Heart left ventricle (tissue), 16 donors: ENCODE results near the gene TMEM91. TPM values are rescaled to one million over a fixed set of nuclear protein-coding genes. Genes with fewer than 3 reads are reported as not detected.
A peak's percentile ranks its signal among the peaks of the same experiment; 100 is the strongest.

ENCODE experiments used
- ATAC-seq, 4 donors: fragments of 200-7000 bp; cut with Tn5 transposase; one replicate each; pipeline ENCODE4 v1.9.1; 2020 to 2022; ENCODE audit warnings: moderate library complexity in 4 of 4, mild to moderate bottlenecking in 3 of 4, moderate number of reproducible peaks in 1 of 4
- DNase-seq, 5 donors: peaks; one replicate each; pipeline ENCODE4 v3.0.0-alpha.2; 2020
- H3K27ac ChIP-seq, 12 donors: fragments of 200-600 bp; sonication (generic) in 4 of 12; one replicate each; pipeline versions ENCODE4 v1.5.0 to v1.8.0; 2016 to 2022; ENCODE audit warnings: mild to moderate bottlenecking in 2 of 12
- H3K27me3 ChIP-seq, 9 donors: fragments of 200-600 bp; sonication (generic) in 2 of 9; one replicate each; pipeline versions ENCODE4 v1.5.1 to v1.8.0; 2016 to 2022; ENCODE audit warnings: mild to moderate bottlenecking in 3 of 9
- H3K36me3 ChIP-seq, 9 donors: fragments of 200-600 bp; sonication (generic) in 2 of 9; one replicate each; pipeline versions ENCODE4 v1.5.0 to v1.8.0; 2018 to 2022; ENCODE audit warnings: mild to moderate bottlenecking in 2 of 9
- H3K4me1 ChIP-seq, 12 donors: fragments of 200-600 bp; sonication (generic) in 4 of 12; one replicate each; pipeline versions ENCODE4 v1.5.0 to v1.8.0; 2016 to 2022; ENCODE audit warnings: mild to moderate bottlenecking in 3 of 12
- H3K4me3 ChIP-seq, 12 donors: fragments of 200-600 bp; sonication (generic) in 4 of 12; one replicate each; pipeline versions ENCODE4 v1.5.0 to v1.8.0; 2017 to 2022; ENCODE audit warnings: mild to moderate bottlenecking in 9 of 12, moderate library complexity in 4 of 12
- H3K9me3 ChIP-seq, 12 donors: fragments of 200-600 bp; sonication (generic) in 4 of 12; one replicate each; pipeline versions ENCODE4 v1.5.0 to v1.8.0; 2016 to 2022; ENCODE audit warnings: mild to moderate bottlenecking in 1 of 12
- CTCF ChIP-seq, 12 donors: fragments of 200-600 bp; sonication (generic) in 4 of 12; IDR thresholded peaks; one replicate each; pipeline versions ENCODE4 v1.5.0 to v1.8.0; 2018 to 2022; ENCODE audit warnings: antibody characterized with exemption in 12 of 12, mild to moderate bottlenecking in 5 of 12
- POLR2A ChIP-seq, 2 donors: fragments of 450-650 bp; IDR thresholded peaks; one replicate each; pipeline ENCODE4 v1.6.1; 2017; ENCODE audit warnings: antibody characterized with exemption in 2 of 2, mild to moderate bottlenecking in 2 of 2, moderate library complexity in 2 of 2
- WGBS, 4 donors: extraction: QIAGEN DNeasy Blood & Tissue Kit in 2 of 4; methylation state at CpG; one replicate each; pipeline versions ENCODE4 v1.1.5 to v1.1.7; 2013 to 2018; 5-methylcytosine and 5-hydroxymethylcytosine counted together
- intact Hi-C, 10 donors: fragments of 100-400 bp; cut with DNase I; formaldehyde crosslinking; loops; one replicate each; pipeline versions ENCODE4 v1.11.1 to v1.14.2; 2022
- polyA plus RNA-seq, 2 donors: library from polyadenylated mRNA; stranded (reverse); fragments of 200-250 nt; gene quantifications; one replicate each; pipeline ENCODE4 v1.2.3, GENCODE V29; 2013
- total RNA-seq, 9 donors: library from RNA; depleted of rRNA in 2 of 9; stranded (reverse); fragments of >200 nt in 2 of 9; fragmentation: NEBNext Ultra II Directional in 3 of 9; extraction: Animal tissue kit (Norgen Biotek cat#: 25700) in 3 of 9; gene quantifications; one replicate each; pipeline versions ENCODE4 v1.1.0 to v1.2.4, GENCODE V29; 2016 to 2023
- donor health status: ischemic (EF 13 %, LVEDD 7.1; RV severe dilation, severe dysfunction).
- donor health status: healthy with polysubstance abuse.
- donor health status: DM: no; HTN: yes; CAD: no.
- donor health status: DM: no; HTN: no; CAD: no.
- donor health status: ischemic (EF 25% LVEDD 6.9; RV normal size, moderate dysfunction).
- donor health status: ischemic (EF 25% LVEDD 5.7; RV mildly dilated, moderate dysfunction).
- donor health status: healthy.
- donor health status: DM: yes; HTN: yes; CAD: no.
- donor health status: ischemic (EF 35%, LVEDD 5.7; RV mildly dilated, moderate dysfunction).
- donor health status: nonischemic (EF 11% LVEDD 7.7; RV severe dilation, severe dysfunction).
- donor health status: DM: yes; HTN: yes; CAD: no.
- donor health status: PGD.
- donor health status: ischemic (EF 29% LVEDD 5.4; RV normal size, mild dysfunction).
- donor health status: nonischemic (EF 23%, LVEDD 6.1; RV moderate dilation, normal function).

The TMEM91 gene
- total and polyA plus RNA-seq, 11 donors = 1.0 to 6.7 (median 2.5) TPM

GRCh38 chr19:41426116-41426841 is 49.9 kb downstream of the TMEM91 start:
- Histone ChIP-seq H3K4me3 (peak overlapping the region; percentile 16 to 84 (median 62)), H3K36me3 (peaks cover 0 to 55% (median 34%) of the 10 kb centered on the region in 9 donors), H3K27ac (peak overlapping the region; percentile 54 to 95 (median 92)), H3K9me3 (no peaks in the 10 kb centered on the region), H3K4me1 (peaks cover 7 to 84% (median 52%) of the 10 kb centered on the region in 12 donors), H3K27me3 (no peaks in the 10 kb centered on the region)
- TF ChIP-seq POLR2A (IDR thresholded peaks at IDR 0.05) (no peak), CTCF (IDR thresholded peaks at IDR 0.05) (no peak)
- intact Hi-C loops = loop anchor here in 3 of 10 donors (2.0 to 10.0 kb wide), 4 partner anchors 15 to 111 kb away; partner anchors contain the start of gene CCDC97 (in 1 of the 3)
- peak; percentile 4 to 28 (median 10) for ATAC-seq
- DNase-seq = peak in 3 of 5 donors; percentile 30 to 68 (median 51)
- 58 to 68% (median 64%) methylated on average over 14 to 36 of the region's 36 CpGs for WGBS, 4 donors

DNA sequence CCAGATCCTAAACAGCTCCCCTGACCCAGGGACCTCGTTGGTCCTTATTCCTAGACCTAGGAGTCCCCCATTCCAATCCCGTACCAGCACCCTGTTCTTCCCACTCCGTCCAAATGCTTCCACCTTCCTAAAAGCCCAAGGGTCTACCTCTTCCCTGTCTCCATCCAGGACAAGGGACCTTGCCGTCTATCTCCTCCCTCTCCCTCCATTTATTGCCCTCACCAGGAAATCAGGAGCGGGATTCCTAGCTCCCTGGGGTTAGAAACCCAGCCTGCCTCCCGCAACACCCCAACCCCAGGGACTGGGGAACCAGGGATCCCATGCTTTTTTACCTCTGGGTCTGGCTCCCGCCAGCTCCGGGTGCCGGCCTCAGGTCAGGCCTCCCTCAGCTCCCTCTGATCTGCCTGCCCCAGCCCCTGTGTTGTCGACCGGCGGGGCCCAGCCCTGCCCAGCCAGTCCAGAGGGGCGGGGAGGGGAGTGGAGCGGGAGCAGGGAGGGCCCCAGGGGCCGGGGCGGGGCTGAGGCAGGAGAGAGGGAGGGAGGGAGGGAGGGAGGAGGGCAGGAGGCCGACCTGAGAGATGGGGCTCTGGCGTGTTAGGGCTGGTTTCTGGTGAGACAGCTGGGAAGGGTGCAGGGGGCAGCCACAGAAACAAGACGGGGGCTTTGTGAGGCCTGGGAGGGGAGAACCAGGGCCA is 50.8 kb downstream of the TMEM91 start, which contains the start of gene B3GNT8:
Gene B3GNT8, minus strand, starts transcription at position 423 of the 695 bp plus-strand sequence. CDS start 596 bp downstream, outside the sequence.
- Histone ChIP-seq H3K27me3 (no peaks in the 10 kb centered on the region), H3K4me1 (peaks cover 7 to 82% (median 52%) of the 10 kb centered on the region in 12 donors), H3K36me3 (peaks cover 0 to 56% (median 40%) of the 10 kb centered on the region in 9 donors), H3K4me3 (peak within 1 kb of the TSS; percentile 16 to 84 (median 62)), H3K27ac (peak within 1 kb of the TSS; percentile 54 to 95 (median 92)), H3K9me3 (no peaks in the 10 kb centered on the region)
- intact Hi-C loops = loop anchor here in 3 of 10 donors (2.0 to 10.0 kb wide), 4 partner anchors 16 to 112 kb away; partner anchors contain the start of gene CCDC97 (in 1 of the 3)
- TF ChIP-seq POLR2A (IDR thresholded peaks at IDR 0.05) (peak; percentile 30 to 84), CTCF (IDR thresholded peaks at IDR 0.05) (no peak)
- WGBS, 4 donors = 2 to 7% (median 5%) methylated on average over 15 to 19 of the region's 19 CpGs
- ATAC-seq (peak; percentile 70 to 87 (median 85)), DNase-seq (peak; percentile 89 to 93 (median 92))

DNA sequence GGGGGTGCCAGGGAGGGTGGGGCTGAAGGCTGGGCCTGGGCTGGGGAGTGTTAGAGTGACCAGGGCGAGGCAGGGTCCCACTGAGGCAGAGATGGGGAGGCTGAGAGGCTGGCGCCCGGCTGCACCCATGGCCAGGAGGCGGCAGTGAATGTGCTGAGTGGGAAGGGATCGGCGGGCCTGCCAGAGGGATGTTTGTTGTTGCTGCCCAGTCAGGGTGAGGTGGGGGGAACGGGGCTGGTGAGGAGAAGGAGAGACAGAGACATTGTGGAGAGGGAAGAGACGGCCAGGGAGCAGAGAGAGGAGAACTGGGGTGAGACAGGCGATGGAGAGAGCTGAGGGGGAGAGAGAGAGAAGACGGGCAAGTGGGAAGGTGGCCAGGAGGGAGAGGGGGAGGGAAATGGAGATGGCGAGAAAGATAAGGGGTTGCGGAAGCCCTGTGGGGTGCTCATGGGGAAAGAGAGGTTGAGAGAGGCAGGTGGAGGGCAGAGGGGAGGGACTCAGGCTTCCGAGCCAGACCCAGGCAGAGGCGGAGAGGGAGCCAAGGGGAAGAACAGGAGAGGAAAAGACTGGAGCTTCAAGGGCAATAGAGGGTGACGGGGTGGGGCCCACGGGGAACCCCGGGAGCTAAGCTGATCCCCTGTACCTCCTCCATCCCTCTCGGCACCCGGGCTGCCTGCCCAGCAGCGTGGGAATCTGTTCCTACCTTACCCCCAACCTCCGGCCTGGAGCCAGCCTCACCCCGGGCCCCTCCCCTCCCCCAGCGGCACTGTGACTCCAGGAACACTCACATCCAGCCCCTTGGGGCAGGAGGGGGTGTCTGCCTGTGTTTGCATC is 51.5 kb downstream of the TMEM91 start:
- DNase-seq (peak in 3 of 5 donors; percentile 39 to 72 (median 45)), ATAC-seq (peak; percentile 4 to 24 (median 21))
- intact Hi-C loops = loop anchor here in 3 of 10 donors (2.0 to 10.0 kb wide), 4 partner anchors 17 to 113 kb away; partner anchors contain the start of gene CCDC97 (in 1 of the 3)
- 1 to 3% (median 3%) methylated on average over 23 of the region's 23 CpGs for WGBS, 4 donors
- Histone ChIP-seq H3K4me3 (peak overlapping the region; percentile 14 to 84 (median 62)), H3K4me1 (peaks cover 7 to 82% (median 48%) of the 10 kb centered on the region in 12 donors), H3K27me3 (no peaks in the 10 kb centered on the region), H3K9me3 (no peaks in the 10 kb centered on the region), H3K36me3 (peaks cover 0 to 50% (median 34%) of the 10 kb centered on the region in 9 donors), H3K27ac (peak overlapping the region; percentile 51 to 95 (median 92))
- TF ChIP-seq POLR2A (IDR thresholded peaks at IDR 0.05) (no peak), CTCF (IDR thresholded peaks at IDR 0.05) (peak in 1 of 12 donors; percentile 8)
